Mesothelial cell of epicardium (in vitro differentiated cells): ENCODE data around the gene SERGEF. TPM values are rescaled to one million over a fixed set of nuclear protein-coding genes. Genes with fewer than 3 reads are reported as not detected.

Source experiments
- DNase-seq, 2 experiments: peaks; one replicate each; pipeline ENCODE4 v3.0.0; 2021; ENCODE audit warnings: low spot score in 2 of 2; ENCODE audit not compliant: unreplicated experiment in 2 of 2
- H3K27ac Mint-ChIP-seq: 2 replicates; pipeline ENCODE4 v1.8.0; 2021; ENCODE audit warnings: mixed read lengths
- H3K27me3 Mint-ChIP-seq: 2 replicates; pipeline ENCODE4 v1.8.0; 2021; ENCODE audit warnings: low read depth, mixed read lengths
- H3K36me3 Mint-ChIP-seq: 2 replicates; pipeline ENCODE4 v1.8.0; 2021; ENCODE audit warnings: mixed read lengths
- H3K4me1 Mint-ChIP-seq: 2 replicates; pipeline ENCODE4 v1.8.0; 2021; ENCODE audit warnings: mixed read lengths
- H3K4me3 Mint-ChIP-seq: 2 replicates; pipeline ENCODE4 v1.8.0; 2021; ENCODE audit warnings: mild to moderate bottlenecking, moderate library complexity, mixed read lengths
- H3K9me3 Mint-ChIP-seq: 2 replicates; pipeline ENCODE4 v1.8.0; 2021; ENCODE audit warnings: mixed read lengths
- total RNA-seq: library from RNA; stranded (reverse); gene quantifications from 3 replicates; pipeline ENCODE4 v1.2.1, GENCODE V29; 2021
- TF ChIP-seq, protein P1 (sequence below): fragments of 200-600 bp; sonication (generic); IDR thresholded peaks from one replicate; pipeline ENCODE4 v1.5.0; 2021; ENCODE audit warnings: antibody characterized with exemption; ENCODE audit not compliant: unreplicated experiment

Gene SERGEF
- total RNA-seq, 1 donor from 2014 or later, result 19.8 TPM

DNA sequence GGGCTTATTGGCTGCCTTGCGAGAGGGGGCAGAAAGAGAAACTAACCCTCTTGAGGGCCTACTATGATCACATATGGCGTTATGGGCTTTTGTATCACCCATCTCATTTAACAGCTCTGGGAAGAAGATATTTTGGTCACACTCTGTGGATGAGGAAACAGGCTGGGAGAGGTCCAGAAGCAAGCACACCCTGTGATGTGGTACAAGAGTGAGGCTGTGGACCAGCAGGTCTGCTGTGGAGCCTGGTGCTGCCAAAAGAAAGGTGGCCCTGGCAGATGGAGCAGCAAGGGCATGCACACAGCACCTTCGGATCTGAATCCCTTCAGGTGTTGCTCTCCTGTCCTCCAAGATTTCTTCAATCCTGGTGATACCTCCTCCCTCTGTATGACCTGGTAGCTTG, 214.1 kb downstream of the SERGEF start:
- Mint-ChIP-seq H3K9me3 (peaks cover 4% of the 10 kb centered on the region), H3K4me3 (no peak overlapping the region), H3K36me3 (no peaks in the 10 kb centered on the region), H3K27ac (no peak overlapping the region), H3K4me1 (no peaks in the 10 kb centered on the region), H3K27me3 (no peaks in the 10 kb centered on the region)
- DNase-seq, result no peak
- TF ChIP-seq, protein P1, sequence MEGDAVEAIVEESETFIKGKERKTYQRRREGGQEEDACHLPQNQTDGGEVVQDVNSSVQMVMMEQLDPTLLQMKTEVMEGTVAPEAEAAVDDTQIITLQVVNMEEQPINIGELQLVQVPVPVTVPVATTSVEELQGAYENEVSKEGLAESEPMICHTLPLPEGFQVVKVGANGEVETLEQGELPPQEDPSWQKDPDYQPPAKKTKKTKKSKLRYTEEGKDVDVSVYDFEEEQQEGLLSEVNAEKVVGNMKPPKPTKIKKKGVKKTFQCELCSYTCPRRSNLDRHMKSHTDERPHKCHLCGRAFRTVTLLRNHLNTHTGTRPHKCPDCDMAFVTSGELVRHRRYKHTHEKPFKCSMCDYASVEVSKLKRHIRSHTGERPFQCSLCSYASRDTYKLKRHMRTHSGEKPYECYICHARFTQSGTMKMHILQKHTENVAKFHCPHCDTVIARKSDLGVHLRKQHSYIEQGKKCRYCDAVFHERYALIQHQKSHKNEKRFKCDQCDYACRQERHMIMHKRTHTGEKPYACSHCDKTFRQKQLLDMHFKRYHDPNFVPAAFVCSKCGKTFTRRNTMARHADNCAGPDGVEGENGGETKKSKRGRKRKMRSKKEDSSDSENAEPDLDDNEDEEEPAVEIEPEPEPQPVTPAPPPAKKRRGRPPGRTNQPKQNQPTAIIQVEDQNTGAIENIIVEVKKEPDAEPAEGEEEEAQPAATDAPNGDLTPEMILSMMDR, result no peak

DNA sequence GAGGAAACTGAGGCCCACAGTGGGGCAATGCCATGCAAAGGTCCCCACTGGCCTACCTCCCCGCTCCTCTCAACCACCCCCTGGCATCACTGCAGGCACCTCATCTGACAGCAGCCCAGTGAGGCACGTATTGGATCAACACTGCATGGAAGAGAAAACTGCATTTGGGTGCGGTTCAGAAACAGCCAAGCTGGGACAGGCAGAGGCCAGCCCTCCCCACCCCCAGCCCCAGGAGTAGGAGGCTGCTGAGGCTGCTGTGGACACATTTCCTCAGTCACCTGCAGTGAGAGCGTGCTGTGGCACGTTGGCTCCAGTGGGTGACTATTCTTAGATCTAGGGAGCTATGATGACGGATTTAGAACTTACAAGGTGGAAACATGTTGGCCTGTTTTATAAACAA, 214.6 kb downstream of the SERGEF start:
- H3K27ac Mint-ChIP-seq, result no peak overlapping the region
- peaks cover 4% of the 10 kb centered on the region for H3K9me3 Mint-ChIP-seq
- no peak for DNase-seq
- no peaks in the 10 kb centered on the region for H3K36me3 Mint-ChIP-seq
- no peak overlapping the region for H3K4me3 Mint-ChIP-seq
- H3K27me3 Mint-ChIP-seq, result no peaks in the 10 kb centered on the region
- TF ChIP-seq, protein P1, result no peak
- H3K4me1 Mint-ChIP-seq, result no peaks in the 10 kb centered on the region

DNA sequence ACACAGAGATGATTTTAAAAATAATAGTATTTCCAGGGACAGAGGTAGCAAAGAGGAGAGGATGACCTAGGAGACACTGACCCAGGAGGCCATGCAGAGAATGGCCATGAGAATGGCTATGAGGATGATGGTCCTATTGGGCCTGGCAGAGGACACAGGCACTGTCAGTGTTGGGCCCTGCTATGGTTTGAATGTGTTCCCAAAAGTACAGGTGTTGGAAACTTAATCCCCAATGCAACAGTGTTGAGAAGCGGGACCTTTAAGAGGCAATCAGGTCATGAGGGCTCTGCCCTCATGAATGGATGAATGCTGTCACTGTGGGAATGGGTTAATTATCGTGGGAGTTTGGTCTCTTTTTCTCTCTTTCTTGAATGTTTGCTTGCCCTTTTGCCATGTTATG, 216.7 kb downstream of the SERGEF start:
- Mint-ChIP-seq H3K9me3 (peaks cover 4% of the 10 kb centered on the region), H3K4me1 (no peaks in the 10 kb centered on the region), H3K36me3 (no peaks in the 10 kb centered on the region), H3K27me3 (no peaks in the 10 kb centered on the region), H3K4me3 (no peak overlapping the region), H3K27ac (no peak overlapping the region)
- DNase-seq, result no peak
- TF ChIP-seq, protein P1, result no peak

DNA sequence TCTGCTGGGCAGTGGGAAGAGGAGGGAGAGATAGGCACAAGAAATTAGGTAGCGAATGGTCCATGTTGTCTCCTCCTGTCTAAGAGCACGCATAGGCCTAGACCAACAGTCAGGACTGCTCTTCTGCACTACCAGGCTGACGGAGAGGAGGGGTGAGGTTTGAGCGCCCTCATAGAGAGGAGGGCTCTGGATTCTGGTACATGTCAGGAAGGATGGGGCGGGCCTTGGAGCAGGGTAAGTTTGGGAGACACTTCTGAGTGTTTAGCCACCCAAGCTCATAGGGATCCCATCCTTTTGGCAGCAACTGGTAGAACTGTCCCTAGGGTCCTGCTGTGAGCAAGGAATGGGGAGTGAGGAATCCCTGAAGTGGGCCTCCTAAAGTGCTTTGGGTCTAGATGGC, 217.9 kb downstream of the SERGEF start:
- no peak overlapping the region for H3K27ac Mint-ChIP-seq
- TF ChIP-seq, protein P1, result no peak
- no peaks in the 10 kb centered on the region for H3K27me3 Mint-ChIP-seq
- no peak overlapping the region for H3K4me3 Mint-ChIP-seq
- no peaks in the 10 kb centered on the region for H3K4me1 Mint-ChIP-seq
- H3K36me3 Mint-ChIP-seq, result no peaks in the 10 kb centered on the region
- H3K9me3 Mint-ChIP-seq, result no peaks in the 10 kb centered on the region
- no peak for DNase-seq

DNA sequence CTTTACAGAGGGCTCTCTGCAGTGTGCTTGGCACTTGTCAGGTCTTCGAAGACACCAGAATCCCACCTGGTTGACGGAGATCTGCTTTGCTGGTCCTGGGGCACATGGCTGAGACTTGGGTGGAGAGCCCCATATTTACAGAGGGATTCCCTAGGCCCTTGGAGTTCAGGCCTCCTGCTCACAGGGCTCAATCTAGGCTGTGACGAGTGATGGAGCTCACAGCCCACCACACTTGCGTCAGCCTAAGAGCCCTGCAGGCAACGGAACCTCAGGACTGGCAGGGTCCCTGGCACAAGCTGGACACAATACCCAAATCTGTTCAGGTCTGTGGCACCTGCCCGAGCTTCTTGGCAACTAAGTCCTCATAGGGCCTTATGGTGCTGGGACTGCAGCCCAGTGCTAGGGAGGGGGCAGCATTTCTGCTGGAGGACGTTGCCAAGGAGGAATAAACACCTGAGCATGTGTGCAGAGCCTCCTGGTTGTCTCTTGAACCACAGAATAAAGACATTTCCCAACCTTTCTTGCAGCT, 219.1 kb downstream of the SERGEF start:
- H3K27me3 Mint-ChIP-seq, result no peaks in the 10 kb centered on the region
- no peak for DNase-seq
- TF ChIP-seq, protein P1, result no peak
- no peaks in the 10 kb centered on the region for H3K4me1 Mint-ChIP-seq
- no peaks in the 10 kb centered on the region for H3K36me3 Mint-ChIP-seq
- H3K27ac Mint-ChIP-seq, result no peak overlapping the region
- no peaks in the 10 kb centered on the region for H3K9me3 Mint-ChIP-seq
- H3K4me3 Mint-ChIP-seq, result no peak overlapping the region

DNA sequence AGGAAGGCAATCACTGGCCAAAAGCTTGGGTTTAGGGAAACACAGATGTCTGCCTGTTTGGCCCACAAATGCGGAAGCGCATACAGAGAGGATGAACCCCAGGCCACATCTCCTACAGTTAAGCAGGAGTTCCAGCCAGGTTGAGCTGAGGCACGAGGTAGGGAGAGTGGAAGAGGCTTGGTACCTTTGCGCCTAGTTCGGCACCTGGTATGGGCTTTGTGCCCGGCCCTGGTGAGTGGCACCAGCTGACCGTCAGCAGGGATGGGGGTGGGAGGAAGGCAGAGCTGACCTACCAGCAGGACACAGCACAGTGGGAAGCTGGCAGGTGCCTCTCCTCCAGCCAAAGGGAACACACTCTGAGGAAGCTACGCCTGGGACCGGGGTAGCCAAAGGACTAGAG, 220.7 kb downstream of the SERGEF start:
- Mint-ChIP-seq H3K27me3 (no peaks in the 10 kb centered on the region), H3K36me3 (no peaks in the 10 kb centered on the region), H3K4me3 (no peak overlapping the region), H3K9me3 (no peaks in the 10 kb centered on the region), H3K27ac (no peak overlapping the region), H3K4me1 (no peaks in the 10 kb centered on the region)
- DNase-seq, result no peak
- TF ChIP-seq, protein P1, result no peak
